ENCODE data around the gene TKT.

Gene TKT, protein sequence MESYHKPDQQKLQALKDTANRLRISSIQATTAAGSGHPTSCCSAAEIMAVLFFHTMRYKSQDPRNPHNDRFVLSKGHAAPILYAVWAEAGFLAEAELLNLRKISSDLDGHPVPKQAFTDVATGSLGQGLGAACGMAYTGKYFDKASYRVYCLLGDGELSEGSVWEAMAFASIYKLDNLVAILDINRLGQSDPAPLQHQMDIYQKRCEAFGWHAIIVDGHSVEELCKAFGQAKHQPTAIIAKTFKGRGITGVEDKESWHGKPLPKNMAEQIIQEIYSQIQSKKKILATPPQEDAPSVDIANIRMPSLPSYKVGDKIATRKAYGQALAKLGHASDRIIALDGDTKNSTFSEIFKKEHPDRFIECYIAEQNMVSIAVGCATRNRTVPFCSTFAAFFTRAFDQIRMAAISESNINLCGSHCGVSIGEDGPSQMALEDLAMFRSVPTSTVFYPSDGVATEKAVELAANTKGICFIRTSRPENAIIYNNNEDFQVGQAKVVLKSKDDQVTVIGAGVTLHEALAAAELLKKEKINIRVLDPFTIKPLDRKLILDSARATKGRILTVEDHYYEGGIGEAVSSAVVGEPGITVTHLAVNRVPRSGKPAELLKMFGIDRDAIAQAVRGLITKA

GRCh38 chr3:53255775-53256703, at the start of gene TKT:
Gene TKT (minus strand): TSS chr3:53256022. CDS start chr3:53255942, 80 bp downstream.
- TF ChIP-seq GATA3 (IDR thresholded peaks at IDR 0.05; ENCODE audit: low read depth, low read length) = no peak
- TF ChIP-seq GATA2 (IDR thresholded peaks at IDR 0.05; ENCODE audit: low read depth, low read length) = peak; percentile 30; the same call in 1 of the 2 replicates

DNA sequence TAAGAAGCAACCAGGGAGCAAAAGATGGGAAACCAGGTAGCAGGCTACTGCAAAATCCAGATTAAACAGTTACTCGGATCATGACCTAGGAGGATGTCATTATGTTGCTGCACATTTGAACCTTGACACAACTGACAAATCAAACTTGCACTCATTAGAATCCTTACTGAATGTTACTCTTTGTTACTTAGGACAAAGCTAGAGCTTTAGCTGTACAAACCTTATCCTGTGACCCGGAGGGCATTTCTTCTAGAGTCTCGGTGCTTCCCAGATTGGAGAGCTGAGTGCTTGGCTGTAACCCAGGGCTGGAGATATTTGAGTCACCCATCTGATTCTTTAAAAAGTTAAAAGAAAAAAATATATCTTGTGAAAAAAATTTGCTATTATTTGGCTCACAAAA, 48.1 kb upstream of the TKT start:
- TF ChIP-seq GATA3 (IDR thresholded peaks at IDR 0.05; ENCODE audit: low read depth, low read length) = no peak
- no peak for TF ChIP-seq GATA2 (IDR thresholded peaks at IDR 0.05; ENCODE audit: low read depth, low read length)

- no peak for TF ChIP-seq GATA2 (IDR thresholded peaks at IDR 0.05; ENCODE audit: low read depth, low read length)
- no peak for TF ChIP-seq GATA3 (IDR thresholded peaks at IDR 0.05; ENCODE audit: low read depth, low read length)
These were observed 47.7 kb upstream of the TKT start for GRCh38 chr3:53303549-53303948.

DNA sequence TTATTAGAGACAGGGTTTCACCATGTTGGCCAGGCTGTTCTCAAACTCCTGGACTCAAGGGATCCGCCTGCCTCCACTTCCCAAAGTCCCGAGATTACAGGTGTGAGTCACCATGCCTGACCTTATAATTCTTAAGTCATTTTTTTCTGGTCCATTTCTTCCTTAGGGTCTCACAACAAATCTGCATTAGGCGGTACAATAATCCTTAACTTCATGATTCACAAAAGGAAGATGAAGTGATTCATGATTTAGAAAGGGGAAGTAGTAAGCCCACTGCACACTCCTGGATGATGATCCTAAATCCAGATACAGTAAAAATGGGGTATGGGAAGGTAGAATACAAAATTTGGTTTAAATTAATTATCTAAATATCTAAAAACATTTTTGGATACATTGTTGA, 45.0 kb upstream of the TKT start:
- no peak for TF ChIP-seq GATA3 (IDR thresholded peaks at IDR 0.05; ENCODE audit: low read depth, low read length)
- TF ChIP-seq GATA2 (IDR thresholded peaks at IDR 0.05; ENCODE audit: low read depth, low read length) = no peak

GRCh38 chr3:53295410-53295809, 39.6 kb upstream of the TKT start:
- TF ChIP-seq GATA2 (IDR thresholded peaks at IDR 0.05; ENCODE audit: low read depth, low read length) = no peak
- no peak for TF ChIP-seq GATA3 (IDR thresholded peaks at IDR 0.05; ENCODE audit: low read depth, low read length)

GRCh38 chr3:53293867-53294266, 38.0 kb upstream of the TKT start:
- TF ChIP-seq GATA3 (IDR thresholded peaks at IDR 0.05; ENCODE audit: low read depth, low read length) (no peak), GATA2 (IDR thresholded peaks at IDR 0.05; ENCODE audit: low read depth, low read length) (no peak)

- TF ChIP-seq GATA3 (IDR thresholded peaks at IDR 0.05; ENCODE audit: low read depth, low read length) (no peak), GATA2 (IDR thresholded peaks at IDR 0.05; ENCODE audit: low read depth, low read length) (no peak)
These were observed 32.4 kb upstream of the TKT start for GRCh38 chr3:53288214-53288613.

GRCh38 chr3:53287131-53287629, 31.4 kb upstream of the TKT start:
- TF ChIP-seq GATA3 (IDR thresholded peaks at IDR 0.05; ENCODE audit: low read depth, low read length) (no peak), GATA2 (IDR thresholded peaks at IDR 0.05; ENCODE audit: low read depth, low read length) (no peak)

DNA sequence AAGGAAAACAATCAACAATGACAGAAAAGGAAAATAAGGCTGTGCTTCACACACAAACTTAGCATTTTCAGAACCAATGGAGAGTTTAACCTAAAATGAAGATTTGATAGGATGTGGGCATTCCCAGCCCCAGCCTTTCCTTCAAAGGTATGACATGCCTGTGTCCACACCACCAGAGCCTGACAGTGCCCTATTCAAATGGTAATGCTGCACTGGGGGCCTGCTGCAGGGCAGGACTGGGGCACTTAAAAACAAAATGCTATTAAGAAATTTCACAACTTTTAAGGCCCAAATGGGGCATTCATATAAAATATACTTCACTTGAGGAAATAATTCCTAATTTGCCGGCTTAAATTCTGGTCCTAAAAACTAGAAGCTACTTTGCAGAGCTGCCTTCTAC, 30.9 kb upstream of the TKT start:
- no peak for TF ChIP-seq GATA3 (IDR thresholded peaks at IDR 0.05; ENCODE audit: low read depth, low read length)
- TF ChIP-seq GATA2 (IDR thresholded peaks at IDR 0.05; ENCODE audit: low read depth, low read length) = no peak

GRCh38 chr3:53282581-53282980, 26.8 kb upstream of the TKT start:
- TF ChIP-seq GATA3 (IDR thresholded peaks at IDR 0.05; ENCODE audit: low read depth, low read length) (no peak), GATA2 (IDR thresholded peaks at IDR 0.05; ENCODE audit: low read depth, low read length) (no peak)

GRCh38 chr3:53278667-53279066, 22.8 kb upstream of the TKT start:
- TF ChIP-seq GATA2 (IDR thresholded peaks at IDR 0.05; ENCODE audit: low read depth, low read length) = no peak
- no peak for TF ChIP-seq GATA3 (IDR thresholded peaks at IDR 0.05; ENCODE audit: low read depth, low read length)

DNA sequence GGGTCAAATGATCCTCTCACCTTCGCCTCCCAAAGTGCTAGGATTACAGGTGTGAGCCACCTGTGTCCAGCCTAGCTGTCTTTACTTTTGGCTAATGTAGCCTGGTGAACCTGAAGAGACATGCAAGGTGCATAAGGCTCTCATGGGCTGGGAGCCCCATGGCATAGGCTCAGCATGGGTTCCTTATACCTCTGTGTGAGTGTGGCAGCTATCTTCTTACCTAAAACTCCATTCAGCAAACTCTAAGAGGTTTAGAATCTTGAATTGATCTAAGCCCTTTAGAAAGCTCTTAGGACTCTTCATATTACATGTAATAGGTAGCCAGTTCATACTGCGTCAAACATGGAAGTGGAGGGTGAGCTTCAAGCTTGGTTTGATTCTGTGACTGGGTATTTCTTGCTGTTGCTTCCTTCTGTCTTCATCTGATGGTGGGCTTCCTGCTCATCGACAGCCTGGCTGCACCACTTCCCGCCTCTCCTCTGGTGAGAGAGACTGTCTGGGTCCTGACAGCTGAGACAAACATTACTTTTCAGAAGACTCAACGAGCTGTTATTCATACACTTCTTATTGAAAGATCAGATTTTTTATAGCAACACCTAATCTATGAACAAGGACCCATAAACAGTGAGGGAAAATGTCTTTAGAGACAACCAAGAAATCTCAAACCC, 19.2 kb upstream of the TKT start:
- TF ChIP-seq GATA2 (IDR thresholded peaks at IDR 0.05; ENCODE audit: low read depth, low read length) (no peak), GATA3 (IDR thresholded peaks at IDR 0.05; ENCODE audit: low read depth, low read length) (no peak)

DNA sequence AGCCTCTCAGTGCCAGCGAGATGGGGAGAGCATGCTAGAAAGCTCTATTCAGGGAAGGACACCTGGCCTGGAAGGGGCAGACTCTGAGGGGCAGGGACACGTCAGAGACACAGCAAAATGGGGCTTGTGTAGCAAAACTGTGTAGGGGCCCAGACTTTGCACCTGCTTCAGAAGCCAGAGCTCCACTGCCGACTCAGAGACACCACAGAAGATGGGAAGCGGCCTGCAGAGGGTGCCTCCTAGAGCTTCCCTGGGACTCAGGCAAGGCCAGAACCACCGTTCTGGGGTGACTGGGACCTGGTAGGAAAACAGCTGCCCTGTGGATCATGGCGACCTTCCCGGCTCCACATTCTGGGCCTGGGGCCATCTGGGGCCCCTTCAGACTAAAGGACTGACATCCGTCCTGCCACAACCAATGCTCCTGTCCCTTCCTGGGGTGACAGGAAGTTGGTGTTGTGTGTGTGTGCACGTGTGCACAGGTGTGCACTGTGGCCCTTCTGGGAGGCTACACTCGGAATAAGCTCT, 17.4 kb upstream of the TKT start:
- TF ChIP-seq GATA2 (IDR thresholded peaks at IDR 0.05; ENCODE audit: low read depth, low read length) = no peak
- no peak for TF ChIP-seq GATA3 (IDR thresholded peaks at IDR 0.05; ENCODE audit: low read depth, low read length)

Data from SH-SY5Y (cell line).